ENCODE measurements around the gene PTPRK.

Gene PTPRK

DNA sequence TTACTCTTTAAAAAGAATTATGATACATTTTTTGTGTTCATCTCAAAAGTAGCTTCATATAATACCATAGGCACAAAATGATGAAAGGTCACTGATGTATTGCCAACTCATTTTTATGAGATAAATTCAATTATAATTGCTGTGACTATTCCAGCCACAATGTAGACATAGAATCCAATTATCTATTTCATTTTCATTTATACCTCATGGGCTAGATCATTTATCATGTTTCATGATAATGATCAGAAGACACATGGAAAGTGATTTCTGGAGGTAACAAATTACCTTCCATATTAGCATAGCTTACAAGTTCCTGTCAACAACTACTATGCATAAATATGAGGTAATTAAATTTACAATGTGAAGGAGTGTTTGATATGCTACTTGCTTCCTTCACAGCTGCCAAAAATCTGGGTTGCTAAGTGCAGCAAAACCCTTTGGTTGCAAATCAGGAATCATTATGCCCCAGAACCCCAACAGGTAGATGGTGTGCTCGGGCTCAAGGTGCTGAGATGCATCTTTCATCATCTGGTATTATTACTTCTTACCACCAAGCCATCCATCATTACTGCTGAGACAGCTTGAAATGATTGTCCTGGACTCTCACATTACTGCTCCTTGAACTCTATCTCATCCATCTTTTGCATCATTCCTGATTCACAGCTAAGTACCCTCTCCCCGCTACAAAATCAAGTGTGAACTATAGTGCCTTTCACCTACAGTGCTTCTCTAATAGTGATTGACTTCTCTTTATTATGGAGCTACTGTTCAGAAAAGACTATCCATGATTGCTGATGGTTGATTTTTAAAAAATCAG, 313.6 kb downstream of the PTPRK start:
- no peaks in the 10 kb centered on the region for H3K36me3 ChIP-seq (ENCODE audit: insufficient read depth, low read length)
- H3K9me2 ChIP-seq (ENCODE audit: low read depth, low read length) = no peaks in the 10 kb centered on the region
- H3K9me3 ChIP-seq (ENCODE audit: low read length) = no peaks in the 10 kb centered on the region
- H3K27ac ChIP-seq (ENCODE audit: low read depth, low read length, poor library complexity, severe bottlenecking) = no peak overlapping the region
- no peak overlapping the region for H3K9ac ChIP-seq (ENCODE audit: low read length)
- H4K20me1 ChIP-seq (ENCODE audit: insufficient read depth, low read length) = no peaks in the 10 kb centered on the region
- no peaks in the 10 kb centered on the region for H3F3A ChIP-seq (ENCODE audit: insufficient read depth, low read length)
- H3K4me2 ChIP-seq (ENCODE audit: low read length) = no peak overlapping the region
- no peak overlapping the region for H2AFZ ChIP-seq (ENCODE audit: low read length)
- H3K27me3 ChIP-seq (ENCODE audit: insufficient read depth, low read length) = no peaks in the 10 kb centered on the region
- H3K4me3 ChIP-seq (ENCODE audit: low read depth, low read length, poor library complexity, severe bottlenecking) = no peak overlapping the region
- H3K4me1 ChIP-seq (ENCODE audit: insufficient read depth, low read length, severe bottlenecking) = no peaks in the 10 kb centered on the region
- TF ChIP-seq, protein P1, sequence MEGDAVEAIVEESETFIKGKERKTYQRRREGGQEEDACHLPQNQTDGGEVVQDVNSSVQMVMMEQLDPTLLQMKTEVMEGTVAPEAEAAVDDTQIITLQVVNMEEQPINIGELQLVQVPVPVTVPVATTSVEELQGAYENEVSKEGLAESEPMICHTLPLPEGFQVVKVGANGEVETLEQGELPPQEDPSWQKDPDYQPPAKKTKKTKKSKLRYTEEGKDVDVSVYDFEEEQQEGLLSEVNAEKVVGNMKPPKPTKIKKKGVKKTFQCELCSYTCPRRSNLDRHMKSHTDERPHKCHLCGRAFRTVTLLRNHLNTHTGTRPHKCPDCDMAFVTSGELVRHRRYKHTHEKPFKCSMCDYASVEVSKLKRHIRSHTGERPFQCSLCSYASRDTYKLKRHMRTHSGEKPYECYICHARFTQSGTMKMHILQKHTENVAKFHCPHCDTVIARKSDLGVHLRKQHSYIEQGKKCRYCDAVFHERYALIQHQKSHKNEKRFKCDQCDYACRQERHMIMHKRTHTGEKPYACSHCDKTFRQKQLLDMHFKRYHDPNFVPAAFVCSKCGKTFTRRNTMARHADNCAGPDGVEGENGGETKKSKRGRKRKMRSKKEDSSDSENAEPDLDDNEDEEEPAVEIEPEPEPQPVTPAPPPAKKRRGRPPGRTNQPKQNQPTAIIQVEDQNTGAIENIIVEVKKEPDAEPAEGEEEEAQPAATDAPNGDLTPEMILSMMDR (IDR thresholded peaks at IDR 0.05; ENCODE audit: low read length) = no peak
- no peak for TF ChIP-seq EZH2 (IDR thresholded peaks at IDR 0.05; ENCODE audit: borderline replicate concordance, low read length)
- no peaks in the 10 kb centered on the region for H3K79me2 ChIP-seq (ENCODE audit: insufficient read depth, low read length)

DNA sequence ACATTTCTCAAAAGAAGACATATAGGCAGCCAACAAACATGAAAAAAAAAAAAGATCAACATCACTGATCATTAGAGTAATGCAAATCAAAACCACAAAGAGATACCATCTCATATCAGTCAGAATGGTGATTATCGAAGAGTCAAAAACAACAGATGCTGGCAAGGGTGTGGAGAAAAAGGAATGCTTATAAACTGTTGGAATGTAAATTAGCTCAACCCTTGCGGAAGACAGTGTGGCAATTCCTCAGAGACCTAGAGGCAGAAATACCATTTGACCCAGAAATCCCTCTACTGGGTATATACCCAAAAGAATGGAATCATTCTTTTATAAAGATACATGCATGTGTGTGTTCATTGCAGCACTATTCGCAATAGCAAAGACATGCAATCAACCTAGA, 315.8 kb downstream of the PTPRK start:
- no peaks in the 10 kb centered on the region for H3K4me1 ChIP-seq (ENCODE audit: insufficient read depth, low read length, severe bottlenecking)
- H2AFZ ChIP-seq (ENCODE audit: low read length) = no peak overlapping the region
- no peaks in the 10 kb centered on the region for H3K36me3 ChIP-seq (ENCODE audit: insufficient read depth, low read length)
- H3K9me3 ChIP-seq (ENCODE audit: low read length) = no peaks in the 10 kb centered on the region
- H3K4me2 ChIP-seq (ENCODE audit: low read length) = no peak overlapping the region
- no peak overlapping the region for H3K9ac ChIP-seq (ENCODE audit: low read length)
- no peaks in the 10 kb centered on the region for H3K9me2 ChIP-seq (ENCODE audit: low read depth, low read length)
- H3K4me3 ChIP-seq (ENCODE audit: low read depth, low read length, poor library complexity, severe bottlenecking) = no peak overlapping the region
- TF ChIP-seq, protein P1 (IDR thresholded peaks at IDR 0.05; ENCODE audit: low read length) = no peak
- no peak for TF ChIP-seq EZH2 (IDR thresholded peaks at IDR 0.05; ENCODE audit: borderline replicate concordance, low read length)
- H4K20me1 ChIP-seq (ENCODE audit: insufficient read depth, low read length) = no peaks in the 10 kb centered on the region
- no peaks in the 10 kb centered on the region for H3K27me3 ChIP-seq (ENCODE audit: insufficient read depth, low read length)
- H3F3A ChIP-seq (ENCODE audit: insufficient read depth, low read length) = no peaks in the 10 kb centered on the region
- H3K27ac ChIP-seq (ENCODE audit: low read depth, low read length, poor library complexity, severe bottlenecking) = no peak overlapping the region
- H3K79me2 ChIP-seq (ENCODE audit: insufficient read depth, low read length) = no peaks in the 10 kb centered on the region

DNA sequence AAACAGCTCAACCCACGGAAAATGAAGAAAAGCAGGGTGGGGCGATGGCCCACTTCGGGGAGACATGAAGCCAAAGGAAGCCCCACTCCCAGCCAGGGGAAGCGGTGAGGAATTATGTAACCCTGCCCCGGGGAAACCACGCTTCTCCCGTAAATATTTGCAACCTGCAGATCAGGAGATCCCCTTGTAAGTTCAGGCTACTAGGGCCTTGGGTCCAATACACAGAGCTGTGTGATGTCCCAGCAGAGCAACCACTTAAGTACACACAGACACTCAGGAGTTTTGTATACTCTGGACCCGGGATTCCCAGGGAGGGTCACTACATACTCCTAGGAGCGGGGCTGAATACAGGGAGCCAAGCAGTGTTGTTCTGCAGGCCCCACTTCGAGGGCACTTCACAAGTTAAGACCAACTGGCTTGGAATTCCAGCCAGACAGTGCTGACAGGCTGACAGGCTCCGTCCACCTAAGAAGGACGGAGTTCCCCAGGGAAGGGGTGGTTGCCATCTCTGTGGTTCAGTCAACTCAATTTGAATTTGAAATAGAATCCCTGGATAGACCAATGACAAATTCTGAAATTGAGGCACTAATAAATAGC, 318.1 kb downstream of the PTPRK start:
- Histone ChIP-seq H3K4me2 (ENCODE audit: low read length) (no peak overlapping the region), H3K27me3 (ENCODE audit: insufficient read depth, low read length) (no peaks in the 10 kb centered on the region), H3K4me1 (ENCODE audit: insufficient read depth, low read length, severe bottlenecking) (no peaks in the 10 kb centered on the region), H3K27ac (ENCODE audit: low read depth, low read length, poor library complexity, severe bottlenecking) (no peak overlapping the region), H4K20me1 (ENCODE audit: insufficient read depth, low read length) (no peaks in the 10 kb centered on the region), H3K9me2 (ENCODE audit: low read depth, low read length) (no peaks in the 10 kb centered on the region), H2AFZ (ENCODE audit: low read length) (no peak overlapping the region), H3K9me3 (ENCODE audit: low read length) (no peaks in the 10 kb centered on the region), H3K4me3 (ENCODE audit: low read depth, low read length, poor library complexity, severe bottlenecking) (no peak overlapping the region), H3K9ac (ENCODE audit: low read length) (no peak overlapping the region), H3K79me2 (ENCODE audit: insufficient read depth, low read length) (no peaks in the 10 kb centered on the region), H3F3A (ENCODE audit: insufficient read depth, low read length) (no peaks in the 10 kb centered on the region), H3K36me3 (ENCODE audit: insufficient read depth, low read length) (no peaks in the 10 kb centered on the region)
- TF ChIP-seq, protein P1 (IDR thresholded peaks at IDR 0.05; ENCODE audit: low read length) = no peak
- TF ChIP-seq EZH2 (IDR thresholded peaks at IDR 0.05; ENCODE audit: borderline replicate concordance, low read length) = no peak
